OCI-LY1 (cell line): ENCODE data around the gene FANCC.
"Not testable (repeated sequence)": the region's sequence is repeated elsewhere in the genome, so short reads cannot be mapped to it uniquely, and the experiment has no call there.

Source experiments
- H2AFZ ChIP-seq: fragments of 200-600 bp; sonication (generic), shearing (Covaris generic); 2 replicates; pipeline ENCODE4 v1.6.0; 2014; ENCODE audit warnings: antibody characterized with exemption, mild to moderate bottlenecking, low read length
- H3F3A ChIP-seq: fragments of 200-600 bp; sonication (generic), shearing (Covaris generic); 2 replicates; pipeline ENCODE4 v1.6.0; 2014; ENCODE audit warnings: mild to moderate bottlenecking, antibody characterized with exemption, low read length, moderate library complexity; ENCODE audit not compliant: insufficient read depth
- H3K27ac ChIP-seq: fragments of 200-600 bp; sonication (generic); 2 replicates; pipeline ENCODE4 v1.5.1; 2014; ENCODE audit warnings: low read length, mixed run types, mild to moderate bottlenecking, low read depth; ENCODE audit not compliant: poor library complexity, severe bottlenecking
- H3K27me3 ChIP-seq: fragments of 200-600 bp; sonication (generic); 2 replicates; pipeline ENCODE4 v1.6.0; 2014; ENCODE audit warnings: antibody characterized with exemption, mild to moderate bottlenecking, low read length, moderate library complexity; ENCODE audit not compliant: insufficient read depth
- H3K36me3 ChIP-seq: fragments of 200-600 bp; sonication (generic); 2 replicates; pipeline ENCODE4 v1.6.1; 2014; ENCODE audit warnings: mild to moderate bottlenecking, antibody characterized with exemption, low read length, moderate library complexity, mixed read lengths; ENCODE audit not compliant: insufficient read depth
- H3K4me1 ChIP-seq: fragments of 200-600 bp; sonication (generic); 2 replicates; pipeline ENCODE4 v1.5.1; 2014; ENCODE audit warnings: mild to moderate bottlenecking, low read length, moderate library complexity; ENCODE audit not compliant: insufficient read depth, severe bottlenecking
- H3K4me2 ChIP-seq: fragments of 200-600 bp; sonication (generic), shearing (Covaris generic); 2 replicates; pipeline ENCODE4 v1.6.1; 2014; ENCODE audit warnings: low read length
- H3K4me3 ChIP-seq: fragments of 200-600 bp; sonication (generic); 2 replicates; pipeline ENCODE4 v1.5.1; 2014; ENCODE audit warnings: low read length, low read depth, mild to moderate bottlenecking, mixed read lengths; ENCODE audit not compliant: poor library complexity, severe bottlenecking
- H3K79me2 ChIP-seq: fragments of 200-600 bp; shearing (Covaris generic); 2 replicates; pipeline ENCODE4 v1.6.1; 2016; ENCODE audit warnings: mixed run types, low read length, mixed read lengths; ENCODE audit not compliant: insufficient read depth
- H3K9ac ChIP-seq: fragments of 200-600 bp; sonication (generic), shearing (Covaris generic); 2 replicates; pipeline ENCODE4 v1.6.1; 2014; ENCODE audit warnings: mild to moderate bottlenecking, low read length, mixed read lengths
- H3K9me2 ChIP-seq: fragments of 200-600 bp; sonication (generic), shearing (Covaris generic); 2 replicates; pipeline ENCODE4 v1.6.1; 2014; ENCODE audit warnings: low read depth, mild to moderate bottlenecking, low read length, mixed read lengths
- H3K9me3 ChIP-seq: fragments of 200-600 bp; shearing (Covaris generic); 2 replicates; pipeline ENCODE4 v1.6.1; 2014; ENCODE audit warnings: low read length, mixed read lengths
- H4K20me1 ChIP-seq: fragments of 200-600 bp; sonication (generic), shearing (Covaris generic); 2 replicates; pipeline ENCODE4 v1.6.0; 2016; ENCODE audit warnings: mild to moderate bottlenecking, low read length; ENCODE audit not compliant: insufficient read depth
- CTCF ChIP-seq: fragments of 200-600 bp; sonication (generic), shearing (Covaris generic); IDR thresholded peaks from 2 replicates; pipeline ENCODE4 v1.5.1; 2017; ENCODE audit warnings: mild to moderate bottlenecking, antibody characterized with exemption, low read length, moderate library complexity, mixed read lengths
- EZH2 ChIP-seq: fragments of 200-600 bp; sonication (generic), shearing (Covaris generic); IDR thresholded peaks from 2 replicates; pipeline ENCODE4 v1.8.0; 2017; ENCODE audit warnings: borderline replicate concordance, mixed run types, mild to moderate bottlenecking, antibody characterized with exemption, low read length, moderate library complexity, mixed read lengths

FANCC gene

GRCh38 chr9:95224376-95225019, 93.0 kb downstream of the FANCC start:
- peaks cover 6% of the 10 kb centered on the region; the same call in 1 of the 2 replicates for H3F3A ChIP-seq
- no peak overlapping the region for H3K27ac ChIP-seq
- no peaks in the 10 kb centered on the region for H3K27me3 ChIP-seq
- no peak for TF ChIP-seq EZH2
- TF ChIP-seq CTCF, result no peak
- H3K9me2 ChIP-seq, result no peaks in the 10 kb centered on the region
- H3K4me1 ChIP-seq, result no peaks in the 10 kb centered on the region
- H4K20me1 ChIP-seq, result no peaks in the 10 kb centered on the region
- H2AFZ ChIP-seq, result no peak overlapping the region
- H3K79me2 ChIP-seq, result no peaks in the 10 kb centered on the region
- no peak overlapping the region for H3K4me2 ChIP-seq
- H3K4me3 ChIP-seq, result no peak overlapping the region
- no peak overlapping the region for H3K9ac ChIP-seq
- H3K36me3 ChIP-seq, result no peaks in the 10 kb centered on the region
- H3K9me3 ChIP-seq, result no peaks in the 10 kb centered on the region

- not testable (repeated sequence) for H3K4me3 ChIP-seq, H3K79me2 ChIP-seq, H3K9me2 ChIP-seq, H3K27me3 ChIP-seq, H4K20me1 ChIP-seq, H3K4me1 ChIP-seq, H3K27ac ChIP-seq, H3K9me3 ChIP-seq, H3F3A ChIP-seq, H2AFZ ChIP-seq, H3K4me2 ChIP-seq, H3K36me3 ChIP-seq, H3K9ac ChIP-seq
Observed at GRCh38 chr9:95220352-95220751, 97.2 kb downstream of the FANCC start.

- no peak overlapping the region for H3K27ac ChIP-seq
- no peak overlapping the region for H3K4me2 ChIP-seq
- H3K79me2 ChIP-seq, result no peaks in the 10 kb centered on the region
- no peak overlapping the region for H3K4me3 ChIP-seq
- H3K9me3 ChIP-seq, result no peaks in the 10 kb centered on the region
- peaks cover 5% of the 10 kb centered on the region for H3K4me1 ChIP-seq
- TF ChIP-seq EZH2 (no peak), CTCF (no peak)
- H2AFZ ChIP-seq, result no peak overlapping the region
- H3K36me3 ChIP-seq, result no peaks in the 10 kb centered on the region
- H3F3A ChIP-seq, result peaks cover 6% of the 10 kb centered on the region; the same call in 1 of the 2 replicates
- H4K20me1 ChIP-seq, result no peaks in the 10 kb centered on the region
- no peak overlapping the region for H3K9ac ChIP-seq
- no peaks in the 10 kb centered on the region for H3K27me3 ChIP-seq
- H3K9me2 ChIP-seq, result no peaks in the 10 kb centered on the region
Observed at GRCh38 chr9:95218773-95219172, 98.7 kb downstream of the FANCC start.

GRCh38 chr9:95217936-95218335, 99.6 kb downstream of the FANCC start:
- Histone ChIP-seq H2AFZ (no peak overlapping the region), H3K9me3 (no peaks in the 10 kb centered on the region), H3F3A (peaks cover 6% of the 10 kb centered on the region; the same call in 1 of the 2 replicates), H3K9ac (no peak overlapping the region), H3K9me2 (no peaks in the 10 kb centered on the region), H3K36me3 (no peaks in the 10 kb centered on the region), H4K20me1 (no peaks in the 10 kb centered on the region), H3K4me1 (peaks cover 5% of the 10 kb centered on the region), H3K27ac (no peak overlapping the region), H3K27me3 (no peaks in the 10 kb centered on the region), H3K4me3 (no peak overlapping the region), H3K79me2 (no peaks in the 10 kb centered on the region), H3K4me2 (no peak overlapping the region)
- no peak for TF ChIP-seq EZH2
